ENCODE results near the gene HOXD11.

Gene HOXD11

GRCh38 chr2:176092270-176093144 lies 14.6 kb upstream of the HOXD11 start, which contains the start of gene HOXD13:
Gene HOXD13, plus strand, starts transcription at chr2:176092721. Its CDS starts 170 bp downstream, at chr2:176092891.
- no peak for DNase-seq (ENCODE audit: low read depth in 1 of 2, low spot score in 1 of 2)
- no peak for TF ChIP-seq JUND (IDR thresholded peaks at IDR 0.05; ENCODE audit: low read depth)
- in situ Hi-C loops (cut with HindIII; ENCODE audit: low pct_unique_long_range_greater_than_20kb, low sequenced_read_pairs) = no loop called here

- DNase-seq (ENCODE audit: low read depth in 1 of 2, low spot score in 1 of 2) = no peak
- TF ChIP-seq JUND (IDR thresholded peaks at IDR 0.05; ENCODE audit: low read depth) = no peak
- in situ Hi-C loops (cut with HindIII; ENCODE audit: low pct_unique_long_range_greater_than_20kb, low sequenced_read_pairs) = no loop called here
These were observed 13.8 kb upstream of the HOXD11 start for GRCh38 chr2:176093145-176093897.

- in situ Hi-C loops (cut with HindIII; ENCODE audit: low pct_unique_long_range_greater_than_20kb, low sequenced_read_pairs) = no loop called here
- TF ChIP-seq JUND (IDR thresholded peaks at IDR 0.05; ENCODE audit: low read depth) = no peak
- no peak for DNase-seq (ENCODE audit: low read depth in 1 of 2, low spot score in 1 of 2)
These were observed 13.2 kb upstream of the HOXD11 start for GRCh38 chr2:176093898-176094249.

GRCh38 chr2:176094349-176094748 lies 12.7 kb upstream of the HOXD11 start:
- in situ Hi-C loops (cut with HindIII; ENCODE audit: low pct_unique_long_range_greater_than_20kb, low sequenced_read_pairs) = no loop called here
- no peak for DNase-seq (ENCODE audit: low read depth in 1 of 2, low spot score in 1 of 2)
- no peak for TF ChIP-seq JUND (IDR thresholded peaks at IDR 0.05; ENCODE audit: low read depth)

GRCh38 chr2:176095421-176095820 lies 11.7 kb upstream of the HOXD11 start:
- TF ChIP-seq JUND (IDR thresholded peaks at IDR 0.05; ENCODE audit: low read depth) = no peak
- in situ Hi-C loops (cut with HindIII; ENCODE audit: low pct_unique_long_range_greater_than_20kb, low sequenced_read_pairs) = no loop called here
- no peak for DNase-seq (ENCODE audit: low read depth in 1 of 2, low spot score in 1 of 2)

- TF ChIP-seq JUND (IDR thresholded peaks at IDR 0.05; ENCODE audit: low read depth) = no peak
- peak in 1 of 2 experiments; percentile 30 for DNase-seq (ENCODE audit: low read depth in 1 of 2, low spot score in 1 of 2)
- in situ Hi-C loops (cut with HindIII; ENCODE audit: low pct_unique_long_range_greater_than_20kb, low sequenced_read_pairs) = no loop called here
These were observed 10.7 kb upstream of the HOXD11 start for GRCh38 chr2:176096243-176096985.

GRCh38 chr2:176096986-176097819 lies 9.9 kb upstream of the HOXD11 start:
- DNase-seq (ENCODE audit: low read depth in 1 of 2, low spot score in 1 of 2) = peak; percentile 86 to 92
- in situ Hi-C loops (cut with HindIII; ENCODE audit: low pct_unique_long_range_greater_than_20kb, low sequenced_read_pairs) = no loop called here
- no peak for TF ChIP-seq JUND (IDR thresholded peaks at IDR 0.05; ENCODE audit: low read depth)

- in situ Hi-C loops (cut with HindIII; ENCODE audit: low pct_unique_long_range_greater_than_20kb, low sequenced_read_pairs) = no loop called here
- no peak for DNase-seq (ENCODE audit: low read depth in 1 of 2, low spot score in 1 of 2)
- no peak for TF ChIP-seq JUND (IDR thresholded peaks at IDR 0.05; ENCODE audit: low read depth)
These were observed 9.2 kb upstream of the HOXD11 start for GRCh38 chr2:176097820-176098365.

GRCh38 chr2:176098366-176099158 lies 8.5 kb upstream of the HOXD11 start:
- no peak for TF ChIP-seq JUND (IDR thresholded peaks at IDR 0.05; ENCODE audit: low read depth)
- in situ Hi-C loops (cut with HindIII; ENCODE audit: low pct_unique_long_range_greater_than_20kb, low sequenced_read_pairs) = no loop called here
- no peak for DNase-seq (ENCODE audit: low read depth in 1 of 2, low spot score in 1 of 2)

- no peak for DNase-seq (ENCODE audit: low read depth in 1 of 2, low spot score in 1 of 2)
- in situ Hi-C loops (cut with HindIII; ENCODE audit: low pct_unique_long_range_greater_than_20kb, low sequenced_read_pairs) = no loop called here
- TF ChIP-seq JUND (IDR thresholded peaks at IDR 0.05; ENCODE audit: low read depth) = no peak
These were observed 7.8 kb upstream of the HOXD11 start for GRCh38 chr2:176099159-176099727.
